Nucleus accumbens (tissue), 56 donors: ENCODE measurements around the gene TRPC1.
A peak's percentile ranks its signal among the peaks of the same experiment; 100 is the strongest.
"Not testable (repeated sequence)": the region's sequence is repeated elsewhere in the genome, so short reads cannot be mapped to it uniquely, and the experiment has no call there.

Experiments used
- DNase-seq, 56 donors: peaks; one replicate each; lab custom pipeline; 2025; lab: John Stamatoyannopoulos, UW

The TRPC1 gene

GRCh38 chr3:142723968-142724681, at the start of gene TRPC1:
Gene TRPC1 (plus strand): TSS chr3:142724034. CDS start chr3:142724560, 526 bp downstream.
- peak; percentile 30 to 91 (median 80) for DNase-seq

- no peak for DNase-seq
Observed at GRCh38 chr3:142676151-142676550, 47.7 kb upstream of the TRPC1 start.

- no peak for DNase-seq
Observed at GRCh38 chr3:142680710-142681109, 43.1 kb upstream of the TRPC1 start.

- DNase-seq, result no peak
Observed at GRCh38 chr3:142690613-142691012, 33.2 kb upstream of the TRPC1 start.

- DNase-seq, result no peak
Observed at GRCh38 chr3:142691527-142691926, 32.3 kb upstream of the TRPC1 start.

GRCh38 chr3:142693136-142693853, 30.5 kb upstream of the TRPC1 start:
- DNase-seq, result no peak

GRCh38 chr3:142694225-142694624, 29.6 kb upstream of the TRPC1 start:
- DNase-seq, result no peak

- DNase-seq, result no peak
Observed at GRCh38 chr3:142705198-142705597, 18.6 kb upstream of the TRPC1 start.

GRCh38 chr3:142706321-142707127, 17.3 kb upstream of the TRPC1 start:
- DNase-seq, result no peak

GRCh38 chr3:142709207-142709606, 14.6 kb upstream of the TRPC1 start:
- no peak for DNase-seq

GRCh38 chr3:142714882-142715281, 9.0 kb upstream of the TRPC1 start:
- DNase-seq, result not testable (repeated sequence)

GRCh38 chr3:142716102-142716501, 7.7 kb upstream of the TRPC1 start:
- DNase-seq, result no peak

GRCh38 chr3:142723665-142723967, 218 bp upstream of the TRPC1 start:
- no peak for DNase-seq

GRCh38 chr3:142724682-142725356, 985 bp downstream of the TRPC1 start:
- DNase-seq, result peak in 49 of 56 donors; percentile 1 to 66 (median 43)

GRCh38 chr3:142725357-142725739, 1.5 kb downstream of the TRPC1 start:
- DNase-seq, result no peak

GRCh38 chr3:142726017-142726416, 2.2 kb downstream of the TRPC1 start:
- DNase-seq, result no peak

GRCh38 chr3:142732066-142732465, 8.2 kb downstream of the TRPC1 start:
- DNase-seq, result no peak

- no peak for DNase-seq
Observed at GRCh38 chr3:142734834-142735233, 11.0 kb downstream of the TRPC1 start.

GRCh38 chr3:142735462-142735861, 11.6 kb downstream of the TRPC1 start:
- no peak for DNase-seq

- no peak for DNase-seq
Observed at GRCh38 chr3:142738396-142738795, 14.6 kb downstream of the TRPC1 start.

- DNase-seq, result no peak
Observed at GRCh38 chr3:142746646-142747045, 22.8 kb downstream of the TRPC1 start.
